Naive thymus-derived CD8-positive, alpha-beta T cell (primary cell): ENCODE measurements around the gene PAOX. TPM values are rescaled to one million over a fixed set of nuclear protein-coding genes. Genes with fewer than 3 reads are reported as not detected.
"Not testable (repeated sequence)": the region's sequence is repeated elsewhere in the genome, so short reads cannot be mapped to it uniquely, and the experiment has no call there.

Experiments
- ATAC-seq, 2 donors: fragments of 150-1000 bp; cut with Tn5 transposase in 1 of 2; sonication (Bioruptor Pico), chemical (Tn5 transposase) in 1 of 2; 1 replicate in 1 of 2; 2 replicates in 1 of 2; pipeline ENCODE4 v1.10.0; 2021; ENCODE audit warnings: mild to moderate bottlenecking in 2 of 2, moderate library complexity in 2 of 2
- POLR2A ChIA-PET: fragments of 350-600 bp; sonication (Branson Sonifier 250); formaldehyde crosslinking; loops from one replicate; lab custom pipeline; 2021; ENCODE audit warnings: antibody characterized with exemption; lab: Charles Lee
- DNase-seq, 10 donors: peaks; one replicate each; pipeline versions ENCODE4 v3.0.0 to v3.0.0-alpha.2; 2020 to 2022
- H3K27ac Mint-ChIP-seq, 10 donors: one replicate each; pipeline ENCODE4 v1.8.0; 2020 to 2022; ENCODE audit warnings: mild to moderate bottlenecking in 10 of 10, mixed read lengths in 10 of 10, moderate library complexity in 4 of 10, inconsistent platforms in 1 of 10
- H3K27me3 Mint-ChIP-seq, 5 donors: one replicate each; pipeline ENCODE4 v1.8.0; 2021 to 2022; ENCODE audit warnings: mixed read lengths in 5 of 5
- H3K36me3 Mint-ChIP-seq, 3 donors: one replicate each; pipeline ENCODE4 v1.8.0; 2020 to 2022; ENCODE audit warnings: mixed read lengths in 3 of 3, mild to moderate bottlenecking in 2 of 3, inconsistent platforms in 1 of 3
- H3K4me1 Mint-ChIP-seq, 4 donors: one replicate each; pipeline ENCODE4 v1.8.0; 2021 to 2022; ENCODE audit warnings: mixed read lengths in 4 of 4
- H3K4me3 Mint-ChIP-seq, 10 donors: one replicate each; pipeline ENCODE4 v1.8.0; 2020 to 2022; ENCODE audit warnings: mild to moderate bottlenecking in 10 of 10, mixed read lengths in 10 of 10, moderate library complexity in 6 of 10, inconsistent platforms in 1 of 10
- H3K9me3 Mint-ChIP-seq, 9 donors: one replicate each; pipeline ENCODE4 v1.8.0; 2020 to 2022; ENCODE audit warnings: mixed read lengths in 9 of 9, mild to moderate bottlenecking in 3 of 9, inconsistent platforms in 1 of 9, moderate library complexity in 1 of 9
- polyA plus RNA-seq, 3 donors: library from polyadenylated mRNA; unstranded; fragments of 300-500 nt; fragmentation: Illumina TruSeq; gene quantifications; one replicate each; pipeline ENCODE4 v1.2.3, GENCODE V29; 2021
- total RNA-seq, 8 experiments: library from RNA in 2 of 8; stranded (reverse) in 2 of 8; gene quantifications; one replicate each; pipeline ENCODE4 v1.2.3 and lab custom pipeline; 2021 to 2026

PAOX gene
- total and polyA plus RNA-seq, 5 experiments from 2014 or later: 10.9 to 15.6 (median 11.9) TPM

- Mint-ChIP-seq H3K4me3 (peak overlapping the region in 1 of 10 donors; percentile 10), H3K9me3 (peaks cover 0 to 6% (median 0%) of the 10 kb centered on the region in 9 donors), H3K27ac (peak overlapping the region in 1 of 10 donors; percentile 79), H3K36me3 (peaks cover 4 to 24% (median 5%) of the 10 kb centered on the region in 3 donors), H3K27me3 (peaks cover 0 to 2% (median 0%) of the 10 kb centered on the region in 5 donors), H3K4me1 (peaks cover 2 to 9% (median 4%) of the 10 kb centered on the region in 4 donors)
- DNase-seq (no peak), ATAC-seq (no peak)
- POLR2A ChIA-PET: no interaction called here
Observed at GRCh38 chr10:133420579-133420978, 41.5 kb downstream of the PAOX start.

GRCh38 chr10:133421336-133422222 lies 42.5 kb downstream of the PAOX start:
- Mint-ChIP-seq H3K9me3 (no peaks in the 10 kb centered on the region), H3K27ac (peak overlapping the region in 4 of 10 donors; percentile 25 to 79 (median 42)), H3K27me3 (peaks cover 0 to 2% (median 0%) of the 10 kb centered on the region in 5 donors), H3K36me3 (peaks cover 0 to 18% (median 0%) of the 10 kb centered on the region in 3 donors), H3K4me1 (peaks cover 2 to 9% (median 4%) of the 10 kb centered on the region in 4 donors), H3K4me3 (peak overlapping the region in 5 of 10 donors; percentile 36 to 65 (median 44))
- no peak for ATAC-seq
- POLR2A ChIA-PET: no interaction called here
- DNase-seq: no peak

- DNase-seq: no peak
- Mint-ChIP-seq H3K27me3 (peaks cover 0 to 2% (median 0%) of the 10 kb centered on the region in 5 donors), H3K27ac (no peak overlapping the region), H3K9me3 (no peaks in the 10 kb centered on the region), H3K36me3 (peaks cover 0 to 18% (median 0%) of the 10 kb centered on the region in 3 donors), H3K4me1 (peaks cover 2 to 9% (median 4%) of the 10 kb centered on the region in 4 donors), H3K4me3 (peak overlapping the region in 6 of 10 donors; percentile 10 to 67 (median 48))
- POLR2A ChIA-PET: no interaction called here
- ATAC-seq: no peak
Observed at GRCh38 chr10:133422223-133422806, 43.3 kb downstream of the PAOX start.

GRCh38 chr10:133422807-133423771 lies 44.0 kb downstream of the PAOX start:
- H3K4me3 Mint-ChIP-seq: peak overlapping the region in 8 of 10 donors; percentile 22 to 83 (median 46)
- peaks cover 2 to 9% (median 4%) of the 10 kb centered on the region in 4 donors for H3K4me1 Mint-ChIP-seq
- peaks cover 0 to 14% (median 0%) of the 10 kb centered on the region in 3 donors for H3K36me3 Mint-ChIP-seq
- H3K9me3 Mint-ChIP-seq: peaks cover 0 to under 1% (median 0%) of the 10 kb centered on the region in 9 donors
- H3K27ac Mint-ChIP-seq: no peak overlapping the region
- ATAC-seq (peak; percentile 54 to 62), DNase-seq (no peak)
- peaks cover 0 to 2% (median 0%) of the 10 kb centered on the region in 5 donors for H3K27me3 Mint-ChIP-seq
- POLR2A ChIA-PET: no interaction called here

- H3K4me3 Mint-ChIP-seq, DNase-seq, H3K27ac Mint-ChIP-seq, H3K36me3 Mint-ChIP-seq, POLR2A ChIA-PET, H3K4me1 Mint-ChIP-seq, H3K27me3 Mint-ChIP-seq: not testable (repeated sequence)
- ATAC-seq: peak; percentile 21 to 43
- peaks cover 0 to 11% (median 3%) of the 10 kb centered on the region in 9 donors for H3K9me3 Mint-ChIP-seq
Observed at GRCh38 chr10:133424102-133424501, 45.0 kb downstream of the PAOX start.

- H3K36me3 Mint-ChIP-seq, H3K27ac Mint-ChIP-seq, H3K27me3 Mint-ChIP-seq, POLR2A ChIA-PET, DNase-seq, H3K4me1 Mint-ChIP-seq: not testable (repeated sequence)
- peak within 1 kb of the TSS in 7 of 10 donors; percentile 22 to 83 (median 50) for H3K4me3 Mint-ChIP-seq
- ATAC-seq: peak; percentile 13 to 20
- peaks cover 0 to 15% (median 8%) of the 10 kb centered on the region in 9 donors for H3K9me3 Mint-ChIP-seq
Observed at GRCh38 chr10:133424601-133425000, 45.5 kb downstream of the PAOX start, which contains the start of gene SPRN. Gene SPRN (minus strand): TSS chr10:133424625. CDS start chr10:133423681, 944 bp downstream.

- peaks cover 0 to 16% (median 9%) of the 10 kb centered on the region in 9 donors for H3K9me3 Mint-ChIP-seq
- ATAC-seq, H3K4me1 Mint-ChIP-seq, H3K4me3 Mint-ChIP-seq, DNase-seq, POLR2A ChIA-PET, H3K27ac Mint-ChIP-seq, H3K36me3 Mint-ChIP-seq, H3K27me3 Mint-ChIP-seq: not testable (repeated sequence)
Observed at GRCh38 chr10:133429571-133429970, 50.5 kb downstream of the PAOX start.

GRCh38 chr10:133431888-133432613 lies 53.0 kb downstream of the PAOX start:
- peaks cover 4 to 18% (median 13%) of the 10 kb centered on the region in 5 donors for H3K27me3 Mint-ChIP-seq
- H3K4me3 Mint-ChIP-seq, H3K36me3 Mint-ChIP-seq, H3K4me1 Mint-ChIP-seq, DNase-seq, H3K27ac Mint-ChIP-seq, POLR2A ChIA-PET, ATAC-seq: not testable (repeated sequence)
- H3K9me3 Mint-ChIP-seq: peaks cover 0 to 17% (median 9%) of the 10 kb centered on the region in 9 donors

- H3K27me3 Mint-ChIP-seq: peaks cover 6 to 25% (median 13%) of the 10 kb centered on the region in 5 donors
- H3K9me3 Mint-ChIP-seq: peaks cover 0 to 17% (median 9%) of the 10 kb centered on the region in 9 donors
- H3K27ac Mint-ChIP-seq, DNase-seq, H3K4me3 Mint-ChIP-seq, H3K4me1 Mint-ChIP-seq, ATAC-seq, POLR2A ChIA-PET: not testable (repeated sequence)
- H3K36me3 Mint-ChIP-seq: peaks cover 4 to 10% (median 5%) of the 10 kb centered on the region in 3 donors
Observed at GRCh38 chr10:133432789-133433188, 53.7 kb downstream of the PAOX start.

GRCh38 chr10:133438711-133439273 lies 59.7 kb downstream of the PAOX start:
- Mint-ChIP-seq H3K4me1 (peaks cover 10 to 32% (median 24%) of the 10 kb centered on the region in 4 donors), H3K36me3 (peaks cover 4 to 16% (median 5%) of the 10 kb centered on the region in 3 donors), H3K4me3 (no peak overlapping the region), H3K27ac (no peak overlapping the region), H3K27me3 (peaks cover 8 to 46% (median 19%) of the 10 kb centered on the region in 5 donors), H3K9me3 (peaks cover 0 to 7% (median 0%) of the 10 kb centered on the region in 9 donors)
- DNase-seq (no peak), ATAC-seq (no peak)
- POLR2A ChIA-PET: no interaction called here
